AG04450 (cell line): Measurements from ENCODE around the gene BBOF1. TPM values are rescaled to one million over a fixed set of nuclear protein-coding genes. Genes with fewer than 3 reads are reported as not detected.
A peak's percentile ranks its signal among the peaks of the same experiment; 100 is the strongest.

ENCODE experiments used
- CTCF ChIA-PET: fragments of 300-600, 350-600 bp; formaldehyde crosslinking; extraction: SDS; loops from one replicate; lab custom pipeline; 2022; ENCODE audit warnings: antibody characterized with exemption, inconsistent platforms; lab: Charles Lee
- POLR2A ChIA-PET: fragments of 350-600 bp; formaldehyde crosslinking; extraction: SDS; loops from one replicate; lab custom pipeline; 2021; ENCODE audit warnings: antibody characterized with exemption, inconsistent platforms; lab: Yijun Ruan, JAX
- DNase-seq: peaks from one replicate; pipeline ENCODE4 v3.0.0-alpha.2; 2011; ENCODE audit warnings: low read depth, low spot score
- H3K27ac ChIP-seq: one replicate; pipeline ENCODE4 v1.5.1; 2012; ENCODE audit warnings: low read depth, low read length, control low read depth
- H3K27me3 ChIP-seq: one replicate; pipeline ENCODE4 v1.6.0; 2012; ENCODE audit warnings: low read length; ENCODE audit not compliant: control insufficient read depth, insufficient read depth
- H3K4me3 ChIP-seq: 2 replicates; pipeline ENCODE4 v1.5.1; 2011; ENCODE audit warnings: mild to moderate bottlenecking, low read depth, low read length, control low read depth
- H3K9me3 ChIP-seq: 2 replicates; pipeline ENCODE4 v1.5.1; 2012; ENCODE audit warnings: low read length; ENCODE audit not compliant: control insufficient read depth, insufficient read depth
- polyA plus RNA-seq: library from polyadenylated mRNA; depleted of rRNA; stranded (reverse); fragments of >200 nt; gene quantifications from 2 replicates; pipeline ENCODE4 v1.2.3, GENCODE V29; 2011
- TF ChIP-seq, protein P1 (sequence below): IDR thresholded peaks from 2 replicates; pipeline ENCODE4 v1.5.1; 2011; ENCODE audit warnings: low read depth, low read length, control low read depth, inconsistent platforms

Gene BBOF1
- polyA plus RNA-seq, 1 experiment: 6.7 TPM

DNA sequence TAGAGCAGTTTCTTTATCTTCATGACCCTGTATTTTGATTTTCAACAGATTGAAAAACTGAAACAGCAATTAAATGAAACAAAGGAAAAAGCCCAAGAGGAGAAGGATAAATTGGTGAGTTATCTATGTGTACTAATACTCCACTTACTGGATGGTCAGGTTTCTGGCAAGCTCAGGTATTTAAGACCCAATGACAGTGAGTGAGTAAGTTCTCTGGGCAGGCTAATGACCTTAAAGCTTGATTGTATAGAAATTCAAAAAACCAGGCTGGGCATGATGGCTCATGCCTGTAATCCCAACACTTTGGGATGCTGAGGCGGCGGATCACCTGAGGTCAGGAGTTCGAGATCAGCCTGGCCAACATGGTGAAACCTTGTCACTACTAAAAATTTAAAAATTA, 10.0 kb downstream of the BBOF1 start:
- ChIA-PET POLR2A (no interaction called here), CTCF (interaction anchor here (0.6 kb wide), 1 partner anchor 229 kb away, joined by 4 read pairs; no protein-coding TSS in a partner anchor)
- H3K27me3 ChIP-seq: no peaks in the 10 kb centered on the region
- no peak overlapping the region for H3K27ac ChIP-seq
- H3K4me3 ChIP-seq: no peak overlapping the region
- no peak for DNase-seq
- TF ChIP-seq, protein P1, sequence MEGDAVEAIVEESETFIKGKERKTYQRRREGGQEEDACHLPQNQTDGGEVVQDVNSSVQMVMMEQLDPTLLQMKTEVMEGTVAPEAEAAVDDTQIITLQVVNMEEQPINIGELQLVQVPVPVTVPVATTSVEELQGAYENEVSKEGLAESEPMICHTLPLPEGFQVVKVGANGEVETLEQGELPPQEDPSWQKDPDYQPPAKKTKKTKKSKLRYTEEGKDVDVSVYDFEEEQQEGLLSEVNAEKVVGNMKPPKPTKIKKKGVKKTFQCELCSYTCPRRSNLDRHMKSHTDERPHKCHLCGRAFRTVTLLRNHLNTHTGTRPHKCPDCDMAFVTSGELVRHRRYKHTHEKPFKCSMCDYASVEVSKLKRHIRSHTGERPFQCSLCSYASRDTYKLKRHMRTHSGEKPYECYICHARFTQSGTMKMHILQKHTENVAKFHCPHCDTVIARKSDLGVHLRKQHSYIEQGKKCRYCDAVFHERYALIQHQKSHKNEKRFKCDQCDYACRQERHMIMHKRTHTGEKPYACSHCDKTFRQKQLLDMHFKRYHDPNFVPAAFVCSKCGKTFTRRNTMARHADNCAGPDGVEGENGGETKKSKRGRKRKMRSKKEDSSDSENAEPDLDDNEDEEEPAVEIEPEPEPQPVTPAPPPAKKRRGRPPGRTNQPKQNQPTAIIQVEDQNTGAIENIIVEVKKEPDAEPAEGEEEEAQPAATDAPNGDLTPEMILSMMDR: no peak
- no peaks in the 10 kb centered on the region for H3K9me3 ChIP-seq

DNA sequence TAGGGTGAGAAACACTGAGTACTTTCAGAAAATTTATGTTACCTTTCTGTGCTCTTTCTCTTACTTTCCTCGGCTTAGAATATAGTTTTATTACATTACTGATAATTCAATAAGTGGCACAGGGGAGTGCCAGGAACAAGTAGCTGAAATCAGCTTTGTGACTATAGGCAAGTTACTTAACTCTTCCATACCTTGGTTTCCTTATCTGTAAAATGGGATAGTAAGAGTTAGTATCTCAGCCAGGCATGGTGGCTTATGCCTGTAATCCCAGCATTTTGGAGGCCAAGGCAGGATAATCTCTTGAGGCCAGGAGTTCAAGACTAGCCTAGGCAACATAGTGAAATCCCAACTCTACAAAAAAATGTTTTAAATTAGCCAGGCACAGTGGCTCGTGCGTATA, 15.4 kb downstream of the BBOF1 start:
- no peak for DNase-seq
- Histone ChIP-seq H3K9me3 (no peaks in the 10 kb centered on the region), H3K27ac (no peak overlapping the region), H3K4me3 (no peak overlapping the region), H3K27me3 (no peaks in the 10 kb centered on the region)
- POLR2A ChIA-PET: no interaction called here
- TF ChIP-seq, protein P1: no peak
- CTCF ChIA-PET: no interaction called here

DNA sequence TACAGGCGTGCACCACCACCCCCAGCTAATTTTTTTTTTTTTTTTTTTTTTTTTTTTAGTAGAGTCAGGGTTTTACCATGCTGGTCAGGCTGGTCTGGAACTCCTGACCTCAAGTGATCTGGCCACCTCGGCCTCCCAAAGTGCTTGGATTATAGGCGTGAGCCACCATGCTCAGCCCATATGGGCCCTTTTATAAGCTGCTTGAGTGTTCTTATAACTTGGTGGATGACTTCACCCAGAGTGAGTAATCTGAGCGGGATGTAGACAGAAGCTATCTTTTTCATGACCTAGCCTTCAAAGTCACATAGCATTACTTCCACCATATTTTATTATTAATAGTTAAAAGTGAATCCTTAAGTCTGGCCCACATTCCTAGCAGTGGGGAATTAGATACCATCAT, 16.4 kb downstream of the BBOF1 start:
- no peaks in the 10 kb centered on the region for H3K9me3 ChIP-seq
- H3K27ac ChIP-seq: no peak overlapping the region
- POLR2A ChIA-PET: no interaction called here
- no peak overlapping the region for H3K4me3 ChIP-seq
- TF ChIP-seq, protein P1: no peak
- no peaks in the 10 kb centered on the region for H3K27me3 ChIP-seq
- CTCF ChIA-PET: interaction anchor here (0.5 to 0.8 kb wide), 4 partner anchors 101 to 1759 kb away, joined by 3 to 4 read pairs (median 3); no protein-coding TSS in a partner anchor
- no peak for DNase-seq

DNA sequence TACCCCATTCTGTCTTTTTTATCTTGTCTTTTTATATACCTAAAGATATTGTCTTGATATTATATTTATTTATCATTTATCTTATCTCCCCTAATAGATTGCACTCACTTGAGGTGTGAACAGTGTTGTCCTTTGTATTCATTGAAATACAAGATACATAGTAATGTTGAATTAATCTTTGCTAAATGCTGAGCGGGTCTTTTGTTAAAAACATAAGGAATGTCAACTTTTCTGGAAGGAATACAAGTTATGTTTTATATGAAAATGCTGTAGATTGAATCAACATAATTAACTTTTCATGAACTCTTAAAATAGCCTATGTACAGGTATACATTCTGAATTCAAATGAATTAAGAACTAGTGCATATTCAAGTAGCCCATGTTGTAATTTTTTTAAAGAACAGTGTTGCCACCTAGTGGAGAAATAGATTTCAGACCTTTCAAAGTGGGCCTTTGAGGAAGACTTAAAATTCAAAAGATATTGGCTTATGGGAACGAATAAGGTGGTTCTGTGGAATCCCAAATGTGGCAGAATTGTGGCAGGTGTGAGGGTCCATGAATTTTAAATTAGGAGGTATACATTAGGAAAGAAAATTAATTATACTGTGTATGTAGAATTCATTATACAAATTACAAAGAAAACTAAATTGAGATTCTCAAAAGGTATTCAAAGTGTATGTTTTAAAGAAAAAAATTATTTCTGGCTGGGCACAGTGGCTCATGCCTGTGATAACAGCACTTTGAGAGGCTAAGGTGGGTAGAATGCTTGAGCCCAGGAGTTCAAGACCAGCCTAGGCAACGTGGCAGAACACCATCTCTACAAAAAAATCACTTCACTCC, 19.1 kb downstream of the BBOF1 start:
- H3K4me3 ChIP-seq: no peak overlapping the region
- CTCF ChIA-PET: interaction anchor here (0.7 to 1.0 kb wide), 4 partner anchors 10 to 1924 kb away, joined by 3 to 4 read pairs (median 3); no protein-coding TSS in a partner anchor
- TF ChIP-seq, protein P1: peak; percentile 67
- H3K27me3 ChIP-seq: no peaks in the 10 kb centered on the region
- no peak overlapping the region for H3K27ac ChIP-seq
- POLR2A ChIA-PET: no interaction called here
- no peak for DNase-seq
- no peaks in the 10 kb centered on the region for H3K9me3 ChIP-seq

DNA sequence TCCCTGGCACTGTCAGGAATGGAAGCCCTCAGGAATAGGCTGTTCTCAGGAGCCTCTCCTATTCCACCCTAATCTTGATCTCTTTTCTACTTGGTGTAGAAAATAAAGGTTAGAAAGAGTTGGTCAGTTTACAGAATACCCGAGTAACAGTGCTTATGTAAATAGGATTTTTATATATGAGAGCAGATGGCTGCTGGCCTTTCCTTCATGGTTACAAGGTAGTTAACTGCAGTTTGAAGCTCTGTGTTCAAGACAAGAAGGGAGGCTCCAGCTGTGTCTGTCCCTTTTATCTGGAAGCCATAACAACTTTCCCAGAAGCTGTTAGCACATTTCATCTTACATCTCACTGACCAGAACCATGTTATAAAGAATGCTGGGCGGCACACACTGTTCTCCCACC, 23.1 kb downstream of the BBOF1 start:
- TF ChIP-seq, protein P1: no peak
- no peak overlapping the region for H3K27ac ChIP-seq
- H3K9me3 ChIP-seq: no peaks in the 10 kb centered on the region
- DNase-seq: no peak
- no peak overlapping the region for H3K4me3 ChIP-seq
- POLR2A ChIA-PET: no interaction called here
- CTCF ChIA-PET: interaction anchor here (0.6 kb wide), 1 partner anchor 50 kb away, joined by 8 read pairs; no protein-coding TSS in a partner anchor
- H3K27me3 ChIP-seq: no peaks in the 10 kb centered on the region
